ENCODE data around the gene CUL4A.

The CUL4A gene

GRCh38 chr13:113205428-113205931, 3.9 kb upstream of the CUL4A start:
- CTCF ChIA-PET: no interaction called here

GRCh38 chr13:113207460-113207859, 2.0 kb upstream of the CUL4A start:
- POLR2A ChIA-PET: no interaction called here
- CTCF ChIA-PET: no interaction called here
- DNase-seq (ENCODE audit: extremely low spot score): no peak
- TF ChIP-seq CTBP1 (IDR thresholded peaks at IDR 0.05; ENCODE audit: borderline replicate concordance) (no peak), PKNOX1 (IDR thresholded peaks at IDR 0.05) (no peak), LEF1 (IDR thresholded peaks at IDR 0.05; ENCODE audit: borderline replicate concordance) (no peak), SUZ12 (IDR thresholded peaks at IDR 0.05) (no peak), FOXA1 (IDR thresholded peaks at IDR 0.05) (no peak), ELF4 (IDR thresholded peaks at IDR 0.05) (no peak), SP1 (IDR thresholded peaks at IDR 0.05) (no peak), FOXM1 (IDR thresholded peaks at IDR 0.05; ENCODE audit: borderline replicate concordance) (no peak), TARDBP (IDR thresholded peaks at IDR 0.05) (no peak), HDGF (IDR thresholded peaks at IDR 0.05; ENCODE audit: borderline replicate concordance) (no peak), NFRKB (IDR thresholded peaks at IDR 0.05) (no peak), BHLHE40 (IDR thresholded peaks at IDR 0.05; ENCODE audit: borderline replicate concordance) (no peak), L3MBTL2 (conservative IDR thresholded peaks at IDR 0.05) (no peak), ARNT (IDR thresholded peaks at IDR 0.05) (no peak), ZNF384 (IDR thresholded peaks at IDR 0.05) (no peak)

More at GRCh38 chr13:113205428-113205931, 3.9 kb upstream of the CUL4A start:
- no peak for DNase-seq (ENCODE audit: extremely low spot score)
- TF ChIP-seq CTBP1 (IDR thresholded peaks at IDR 0.05; ENCODE audit: borderline replicate concordance): no peak
- no peak for TF ChIP-seq ARNT (IDR thresholded peaks at IDR 0.05)
- TF ChIP-seq ZNF384 (IDR thresholded peaks at IDR 0.05): no peak
- TF ChIP-seq LEF1 (IDR thresholded peaks at IDR 0.05; ENCODE audit: borderline replicate concordance): no peak
- no peak for TF ChIP-seq BHLHE40 (IDR thresholded peaks at IDR 0.05; ENCODE audit: borderline replicate concordance)
- no peak for TF ChIP-seq PKNOX1 (IDR thresholded peaks at IDR 0.05)
- TF ChIP-seq FOXK2 (IDR thresholded peaks at IDR 0.05): no peak
- TF ChIP-seq FOXM1 (IDR thresholded peaks at IDR 0.05; ENCODE audit: borderline replicate concordance): no peak
- TF ChIP-seq SUZ12 (IDR thresholded peaks at IDR 0.05): no peak
- TF ChIP-seq NFRKB (IDR thresholded peaks at IDR 0.05): no peak
- TF ChIP-seq SP1 (IDR thresholded peaks at IDR 0.05): no peak
- TF ChIP-seq TARDBP (IDR thresholded peaks at IDR 0.05): no peak
- POLR2A ChIA-PET: no interaction called here

- CTCF ChIA-PET: no interaction called here
- TF ChIP-seq L3MBTL2 (conservative IDR thresholded peaks at IDR 0.05) (0 out of 2 replicates have a peak, but pooled peaks have one; percentile 36), FOXM1 (IDR thresholded peaks at IDR 0.05; ENCODE audit: borderline replicate concordance) (no peak)
- POLR2A ChIA-PET: interaction anchor here (0.8 to 2.6 kb wide), 7 partner anchors 11 to 279 kb away, joined by 3 to 12 read pairs (median 4); no protein-coding TSS in a partner anchor
- peak; percentile 22 for DNase-seq (ENCODE audit: extremely low spot score)
Observed at GRCh38 chr13:113207890-113208420, 1.5 kb upstream of the CUL4A start.

GRCh38 chr13:113208421-113209335, 735 bp upstream of the CUL4A start, which contains the start of gene PCID2:
TSS of gene PCID2 (minus strand) at chr13:113208669. CDS start at chr13:113208634, 35 bp downstream.
- ChIA-PET CTCF (interaction anchor here (0.6 kb wide), 1 partner anchor 17 kb away, joined by 3 read pairs; no protein-coding TSS in a partner anchor), POLR2A (interaction anchor here (0.6 to 2.6 kb wide), 10 partner anchors 8 to 279 kb away, joined by 3 to 12 read pairs (median 4); no protein-coding TSS in a partner anchor)
- no peak for TF ChIP-seq FOXK2 (IDR thresholded peaks at IDR 0.05)
- TF ChIP-seq TARDBP (IDR thresholded peaks at IDR 0.05): no peak
- TF ChIP-seq LEF1 (IDR thresholded peaks at IDR 0.05; ENCODE audit: borderline replicate concordance): peak; percentile 67; the same call in 1 of the 2 replicates
- TF ChIP-seq ELF4 (IDR thresholded peaks at IDR 0.05): peak; percentile 37; the same call in 1 of the 2 replicates
- TF ChIP-seq FOXM1 (IDR thresholded peaks at IDR 0.05; ENCODE audit: borderline replicate concordance): peak; percentile 52; the same call in 1 of the 2 replicates
- TF ChIP-seq CTBP1 (IDR thresholded peaks at IDR 0.05; ENCODE audit: borderline replicate concordance): peak; percentile 80
- no peak for TF ChIP-seq BHLHE40 (IDR thresholded peaks at IDR 0.05; ENCODE audit: borderline replicate concordance)
- peak; percentile 73 for DNase-seq (ENCODE audit: extremely low spot score)

GRCh38 chr13:113209759-113210421, 477 bp downstream of the CUL4A start:
- ChIA-PET POLR2A (interaction anchor here (0.6 to 2.6 kb wide), 7 partner anchors 8 to 18 kb away, joined by 3 to 12 read pairs (median 5); no protein-coding TSS in a partner anchor), CTCF (interaction anchor here (0.8 kb wide), 1 partner anchor 268 kb away, joined by 3 read pairs; no protein-coding TSS in a partner anchor)
- peak; percentile 13 for DNase-seq (ENCODE audit: extremely low spot score)
- TF ChIP-seq SP1 (IDR thresholded peaks at IDR 0.05): no peak
- TF ChIP-seq SUZ12 (IDR thresholded peaks at IDR 0.05): no peak
- no peak for TF ChIP-seq TARDBP (IDR thresholded peaks at IDR 0.05)
- no peak for TF ChIP-seq PKNOX1 (IDR thresholded peaks at IDR 0.05)
- TF ChIP-seq NFRKB (IDR thresholded peaks at IDR 0.05): no peak
- no peak for TF ChIP-seq ARNT (IDR thresholded peaks at IDR 0.05)
- TF ChIP-seq ZNF384 (IDR thresholded peaks at IDR 0.05): no peak
- no peak for TF ChIP-seq LEF1 (IDR thresholded peaks at IDR 0.05; ENCODE audit: borderline replicate concordance)
- no peak for TF ChIP-seq FOXK2 (IDR thresholded peaks at IDR 0.05)
- no peak for TF ChIP-seq HDGF (IDR thresholded peaks at IDR 0.05; ENCODE audit: borderline replicate concordance)
- no peak for TF ChIP-seq FOXA1 (IDR thresholded peaks at IDR 0.05)
- TF ChIP-seq BHLHE40 (IDR thresholded peaks at IDR 0.05; ENCODE audit: borderline replicate concordance): no peak
